Stimulated activated CD8-positive, alpha-beta memory T cell treated with anti-CD3 and anti-CD28 coated beads, Interleukin-15, amount 100 ng/mL, for 1 hour (primary cell): ENCODE measurements around the gene SPATA12.

Experiments used
- DNase-seq: peaks from one replicate; pipeline ENCODE4 v3.0.0-alpha.2; 2020; ENCODE audit warnings: low read depth

The SPATA12 gene

GRCh38 chr3:57053122-57053521, 7.3 kb upstream of the SPATA12 start:
- no peak for DNase-seq

GRCh38 chr3:57057351-57057750, 3.1 kb upstream of the SPATA12 start:
- DNase-seq: no peak

GRCh38 chr3:57059411-57059810, 1.1 kb upstream of the SPATA12 start:
- DNase-seq: no peak

GRCh38 chr3:57061556-57061955, 1.1 kb downstream of the SPATA12 start:
- no peak for DNase-seq

- no peak for DNase-seq
Measured at GRCh38 chr3:57062101-57062631, 1.7 kb downstream of the SPATA12 start.

GRCh38 chr3:57063032-57063431, 2.6 kb downstream of the SPATA12 start:
- no peak for DNase-seq

- DNase-seq: no peak
Measured at GRCh38 chr3:57064001-57064400, 3.5 kb downstream of the SPATA12 start.

GRCh38 chr3:57064572-57064971, 4.1 kb downstream of the SPATA12 start:
- DNase-seq: no peak

- no peak for DNase-seq
Measured at GRCh38 chr3:57065588-57065987, 5.1 kb downstream of the SPATA12 start.

- DNase-seq: no peak
Measured at GRCh38 chr3:57066471-57066870, 6.0 kb downstream of the SPATA12 start.

- DNase-seq: no peak
Measured at GRCh38 chr3:57068437-57069089, 8.1 kb downstream of the SPATA12 start.

- DNase-seq: no peak
Measured at GRCh38 chr3:57069503-57069902, 9.0 kb downstream of the SPATA12 start.

- no peak for DNase-seq
Measured at GRCh38 chr3:57073628-57074027, 13.2 kb downstream of the SPATA12 start.

- DNase-seq: no peak
Measured at GRCh38 chr3:57074135-57074534, 13.7 kb downstream of the SPATA12 start.

GRCh38 chr3:57076422-57076951, 16.0 kb downstream of the SPATA12 start:
- no peak for DNase-seq

- DNase-seq: no peak
Measured at GRCh38 chr3:57077630-57078343, 17.3 kb downstream of the SPATA12 start.

- no peak for DNase-seq
Measured at GRCh38 chr3:57078344-57078634, 17.8 kb downstream of the SPATA12 start.

GRCh38 chr3:57078635-57079473, 18.4 kb downstream of the SPATA12 start:
- DNase-seq: no peak

- DNase-seq: no peak
Measured at GRCh38 chr3:57079474-57079831, 19.0 kb downstream of the SPATA12 start.

- DNase-seq: no peak
Measured at GRCh38 chr3:57080171-57080570, 19.7 kb downstream of the SPATA12 start.

GRCh38 chr3:57081173-57081572, 20.7 kb downstream of the SPATA12 start:
- DNase-seq: no peak

- DNase-seq: no peak
Measured at GRCh38 chr3:57082481-57082880, 22.0 kb downstream of the SPATA12 start.
